Testis (tissue), 3 donors: Measurements from ENCODE around the gene MACROD2. TPM values are rescaled to one million over a fixed set of nuclear protein-coding genes. Genes with fewer than 3 reads are reported as not detected.

Experiments used
- DNase-seq: peaks from one replicate; pipeline ENCODE4 v3.0.0-alpha.2; 2019
- H3K27ac ChIP-seq, 2 donors: fragments of 200-600 bp; sonication (generic); one replicate each; pipeline ENCODE4 v1.5.1; 2019
- H3K27me3 ChIP-seq: fragments of 200-600 bp; sonication (generic); one replicate; pipeline ENCODE4 v1.5.1; 2019
- H3K36me3 ChIP-seq: fragments of 200-600 bp; sonication (generic); one replicate; pipeline ENCODE4 v1.5.1; 2017; ENCODE audit warnings: low read depth; ENCODE audit errors: missing control alignments
- H3K4me1 ChIP-seq: fragments of 200-600 bp; sonication (generic); one replicate; pipeline ENCODE4 v1.5.1; 2019
- H3K4me3 ChIP-seq, 2 donors: fragments of 200-600 bp; sonication (generic); one replicate each; pipeline ENCODE4 v1.5.1; 2017 to 2019
- H3K9me3 ChIP-seq: fragments of 200-600 bp; sonication (generic); one replicate; pipeline ENCODE4 v1.5.1; 2017
- CTCF ChIP-seq, 3 experiments: fragments of 450-650 bp in 2 of 3; fragments of 200-600 bp in 1 of 3; sonication (generic) in 1 of 3; IDR thresholded peaks; one replicate each; pipeline ENCODE4 v1.5.1; 2016 to 2019; ENCODE audit warnings: antibody characterized with exemption in 3 of 3, mild to moderate bottlenecking in 2 of 3, moderate library complexity in 1 of 3
- POLR2A ChIP-seq: fragments of 450-650 bp; IDR thresholded peaks from one replicate; pipeline ENCODE4 v1.6.1; 2017; ENCODE audit warnings: antibody characterized with exemption, mild to moderate bottlenecking, moderate library complexity
- WGBS, 2 donors: methylation state at CpG; one replicate each; pipeline ENCODE4 v1.1.5; 2018; 5-methylcytosine and 5-hydroxymethylcytosine counted together
- intact Hi-C: fragments of 100-400 bp; cut with DNase I; formaldehyde crosslinking; loops from one replicate; pipeline ENCODE4 v1.15.1; 2023; ENCODE audit warnings: low total_unique reads
- polyA plus RNA-seq: library from polyadenylated mRNA; stranded (reverse); fragments of 350-450 nt; fragmentation: Illumina TruSeq; extraction: RNeasy Lipid Tissue Mini Kit (QIAGEN cat#74804); gene quantifications from one replicate; pipeline ENCODE4 v1.2.3, GENCODE V29; 2014; ENCODE audit warnings: low read depth, low replicate concordance; ENCODE audit not compliant: insufficient read depth
- small RNA-seq, 2 donors: library from RNA; depleted of rRNA; stranded (forward); fragments of <200 nt; gene quantifications; one replicate each; pipeline ENCODE3, GENCODE V24; 2016
- total RNA-seq, 2 donors: library from RNA; depleted of rRNA; stranded (reverse); fragments of >200 nt; gene quantifications; one replicate each; pipeline ENCODE4 v1.2.3, GENCODE V29; 2016

The MACROD2 gene
- total and polyA plus RNA-seq, 3 donors from 2014 or later = 12.6 to 20.6 (median 16.8) TPM

DNA sequence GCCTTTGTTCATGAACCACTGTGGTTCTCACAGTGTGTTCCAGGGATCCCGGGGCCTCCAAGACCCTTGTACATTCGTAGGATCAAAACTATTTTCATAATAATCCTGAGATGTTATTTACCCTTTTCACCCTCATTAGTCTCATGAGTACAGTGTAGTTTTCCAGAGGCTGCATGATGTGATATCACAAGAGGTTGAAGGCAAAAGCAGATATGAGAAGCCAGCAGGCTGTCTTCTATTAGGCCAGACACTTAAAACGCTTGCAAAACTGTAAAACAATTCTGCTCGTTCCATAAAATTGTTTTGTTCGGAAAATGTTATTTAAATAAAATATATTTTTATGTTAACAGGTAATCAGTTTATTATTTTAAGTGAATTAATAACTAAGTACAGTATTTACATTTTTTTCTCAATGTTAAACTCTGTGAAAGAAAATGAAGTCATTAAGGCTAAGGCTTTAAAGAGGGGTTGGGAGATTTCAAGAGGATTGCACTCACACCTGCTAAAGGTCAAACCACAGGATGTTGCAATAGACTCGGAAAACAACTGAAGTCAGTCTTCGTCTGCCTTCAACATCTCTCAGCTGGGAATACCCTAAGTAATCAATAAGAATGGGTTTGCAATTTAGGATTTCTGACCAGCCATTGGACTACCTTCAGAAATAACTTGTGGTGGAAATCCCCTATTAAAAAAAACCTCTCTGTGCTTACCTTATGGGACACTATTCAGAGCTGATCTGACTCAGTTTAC, 2103.7 kb downstream of the MACROD2 start:
- Histone ChIP-seq H3K4me3 (no peak overlapping the region), H3K36me3 (no peaks in the 10 kb centered on the region), H3K9me3 (no peaks in the 10 kb centered on the region), H3K4me1 (no peaks in the 10 kb centered on the region), H3K27ac (no peak overlapping the region), H3K27me3 (no peaks in the 10 kb centered on the region)
- TF ChIP-seq CTCF (IDR thresholded peaks at IDR 0.05) (no peak), POLR2A (no peak)
- intact Hi-C loops = no loop called here
- 45 to 56% methylated on average over 7 of the region's 7 CpGs for WGBS, 2 donors
- DNase-seq = no peak

- H3K27me3 ChIP-seq = no peaks in the 10 kb centered on the region
- intact Hi-C loops = no loop called here
- H3K4me3 ChIP-seq = no peak overlapping the region
- H3K4me1 ChIP-seq = no peaks in the 10 kb centered on the region
- WGBS, 2 donors = 91% methylated on average over 3 of the region's 3 CpGs
- H3K9me3 ChIP-seq = no peaks in the 10 kb centered on the region
- no peak for DNase-seq
- H3K27ac ChIP-seq = no peak overlapping the region
- no peaks in the 10 kb centered on the region for H3K36me3 ChIP-seq
- TF ChIP-seq CTCF (IDR thresholded peaks at IDR 0.05) (no peak), POLR2A (no peak)
These were observed 2104.8 kb downstream of the MACROD2 start for GRCh38 chr20:16100111-16100510.

DNA sequence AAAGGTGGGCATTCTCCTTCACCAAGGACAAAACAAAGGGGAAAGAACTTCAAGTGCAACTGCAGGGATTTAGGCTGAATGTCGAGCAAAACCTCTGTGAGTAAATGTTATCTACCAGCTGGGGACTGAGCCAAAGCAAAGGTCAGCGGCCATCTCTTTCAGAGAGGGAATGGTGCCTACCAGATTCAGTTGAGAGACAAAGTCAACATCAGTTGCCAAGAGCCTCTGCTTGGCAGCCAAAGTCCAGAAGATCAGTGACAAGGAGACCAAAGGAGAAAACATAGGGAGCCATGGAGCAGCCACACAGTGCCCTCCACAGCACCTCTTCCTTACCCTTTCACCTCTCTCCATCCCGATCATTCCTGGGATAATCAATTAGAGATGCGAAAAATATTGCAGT, 2105.5 kb downstream of the MACROD2 start:
- no peaks in the 10 kb centered on the region for H3K9me3 ChIP-seq
- no peak overlapping the region for H3K27ac ChIP-seq
- H3K4me1 ChIP-seq = no peaks in the 10 kb centered on the region
- H3K36me3 ChIP-seq = no peaks in the 10 kb centered on the region
- no peak for TF ChIP-seq CTCF (IDR thresholded peaks at IDR 0.05)
- TF ChIP-seq POLR2A = no peak
- H3K4me3 ChIP-seq = no peak overlapping the region
- intact Hi-C loops = no loop called here
- no peaks in the 10 kb centered on the region for H3K27me3 ChIP-seq
- no peak for DNase-seq
- WGBS, 2 donors = 75 to 83% methylated on average over 4 of the region's 4 CpGs

Small RNAs within 50 kb of the gene (small RNA-seq; reads per million reads assigned to genes)
- gene RN7SL864P = 0 reads per million in 2 donors
- gene RNA5SP475 = 0 reads per million in 2 donors
- 0 reads per million in 2 donors for gene RNU6-1159P
- gene RNU6-115P = 0 reads per million in 2 donors
- gene RNU6-228P = 0 reads per million in 2 donors
- 0 reads per million in 2 donors for gene RNU6-278P
- 0 reads per million in 2 donors for gene RPS3P1

Other genes with a start within 250 kb of the MACROD2 start
- 10 to 100 TPM; 20.2 to 21.7 TPM for gene ESF1, start 210.6 kb upstream of the MACROD2 start, total RNA-seq
- gene ESF1, start 210.6 kb upstream of the MACROD2 start, polyA plus RNA-seq = 4.5 TPM
- 10 to 100 TPM; 32.9 to 36.4 TPM for gene NDUFAF5, start 210.5 kb upstream of the MACROD2 start, total RNA-seq
- gene NDUFAF5, start 210.5 kb upstream of the MACROD2 start, polyA plus RNA-seq = 50.5 TPM
- gene SEL1L2, start 4.9 kb upstream of the MACROD2 start, total RNA-seq = 1 to 10 TPM; 4.1 to 10.0 TPM
- gene SEL1L2, start 4.9 kb upstream of the MACROD2 start, polyA plus RNA-seq = 9.5 TPM